ENCODE measurements around the gene DLG2.

Gene DLG2

GRCh38 chr11:84471501-84471900 lies 1155.6 kb downstream of the DLG2 start:
- no peak for DNase-seq (ENCODE audit: low spot score)

- no peak for DNase-seq (ENCODE audit: low spot score)
These were observed 1158.9 kb downstream of the DLG2 start for GRCh38 chr11:84468235-84468634.

- no peak for DNase-seq (ENCODE audit: low spot score)
These were observed 1162.1 kb downstream of the DLG2 start for GRCh38 chr11:84465040-84465439.

- DNase-seq (ENCODE audit: low spot score): no peak
These were observed 1171.5 kb downstream of the DLG2 start for GRCh38 chr11:84455691-84456090.

GRCh38 chr11:84452211-84452610 lies 1174.9 kb downstream of the DLG2 start:
- DNase-seq (ENCODE audit: low spot score): no peak

GRCh38 chr11:84438565-84438964 lies 1188.6 kb downstream of the DLG2 start:
- DNase-seq (ENCODE audit: low spot score): no peak

- DNase-seq (ENCODE audit: low spot score): no peak
These were observed 1189.8 kb downstream of the DLG2 start for GRCh38 chr11:84437071-84437980.

- DNase-seq (ENCODE audit: low spot score): no peak
These were observed 1196.5 kb downstream of the DLG2 start for GRCh38 chr11:84430661-84431060.

GRCh38 chr11:84425673-84426072 lies 1201.5 kb downstream of the DLG2 start:
- DNase-seq (ENCODE audit: low spot score): no peak

- no peak for DNase-seq (ENCODE audit: low spot score)
These were observed 1206.9 kb downstream of the DLG2 start for GRCh38 chr11:84420271-84420670.

- DNase-seq (ENCODE audit: low spot score): no peak
These were observed 1207.5 kb downstream of the DLG2 start for GRCh38 chr11:84419616-84420015.

- DNase-seq (ENCODE audit: low spot score): no peak
These were observed 1212.2 kb downstream of the DLG2 start for GRCh38 chr11:84414920-84415319.

- DNase-seq (ENCODE audit: low spot score): no peak
These were observed 1213.6 kb downstream of the DLG2 start for GRCh38 chr11:84413549-84413948.

GRCh38 chr11:84412862-84413261 lies 1214.3 kb downstream of the DLG2 start:
- DNase-seq (ENCODE audit: low spot score): no peak

GRCh38 chr11:84408946-84409411 lies 1218.2 kb downstream of the DLG2 start:
- no peak for DNase-seq (ENCODE audit: low spot score)

GRCh38 chr11:84407091-84407490 lies 1220.1 kb downstream of the DLG2 start:
- DNase-seq (ENCODE audit: low spot score): no peak

GRCh38 chr11:84398017-84398626 lies 1229.0 kb downstream of the DLG2 start:
- no peak for DNase-seq (ENCODE audit: low spot score)

GRCh38 chr11:84396521-84396920 lies 1230.6 kb downstream of the DLG2 start:
- DNase-seq (ENCODE audit: low spot score): no peak

GRCh38 chr11:84390441-84391078 lies 1236.6 kb downstream of the DLG2 start:
- no peak for DNase-seq (ENCODE audit: low spot score)

GRCh38 chr11:84389696-84390095 lies 1237.4 kb downstream of the DLG2 start:
- no peak for DNase-seq (ENCODE audit: low spot score)

- DNase-seq (ENCODE audit: low spot score): peak; percentile 2
These were observed 1242.4 kb downstream of the DLG2 start for GRCh38 chr11:84384731-84385130.

- DNase-seq (ENCODE audit: low spot score): no peak
These were observed 1243.6 kb downstream of the DLG2 start for GRCh38 chr11:84383576-84383975.

- no peak for DNase-seq (ENCODE audit: low spot score)
These were observed 1245.5 kb downstream of the DLG2 start for GRCh38 chr11:84381666-84382065.
